Fibroblast of pulmonary artery (primary cell): ENCODE measurements around the gene CARD18.

Source experiments
- DNase-seq: peaks from one replicate; pipeline ENCODE4 v3.0.0-alpha.2; 2010; ENCODE audit warnings: low read depth
- H3K4me3 ChIP-seq: replicated peaks from 2 replicates; pipeline ENCODE4 v1.5.1; 2011; ENCODE audit warnings: low read depth, mild to moderate bottlenecking, control low read depth, low read length, moderate library complexity
- CTCF ChIP-seq: IDR thresholded peaks from 2 replicates; pipeline ENCODE4 v1.5.1; 2011; ENCODE audit warnings: mild to moderate bottlenecking, control low read depth, low read length, inconsistent platforms; ENCODE audit errors: missing control alignments

The CARD18 gene

DNA sequence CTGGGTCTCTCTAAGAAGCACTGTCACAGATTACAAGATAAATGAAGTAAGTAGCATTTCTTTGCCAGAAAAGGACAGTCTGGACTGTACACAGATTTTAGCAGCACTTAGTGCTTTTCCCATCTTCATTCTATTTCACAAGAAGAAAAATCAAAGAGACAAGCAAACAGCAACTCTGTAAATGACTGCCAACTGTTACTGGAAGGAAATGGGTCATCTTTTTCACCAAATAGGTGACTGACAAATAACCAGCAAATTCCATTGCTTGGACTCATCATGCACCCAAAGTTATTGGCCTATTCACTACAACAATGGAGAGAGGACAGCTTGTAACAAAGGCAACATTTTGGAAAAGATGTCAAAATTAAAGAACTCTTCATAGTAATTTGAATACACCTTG is 28.9 kb upstream of the CARD18 start:
- DNase-seq: peak; percentile 56
- TF ChIP-seq CTCF: no peak
- no peak overlapping the region for H3K4me3 ChIP-seq

- no peak overlapping the region for H3K4me3 ChIP-seq
- DNase-seq: no peak
- TF ChIP-seq CTCF: no peak
Measured at GRCh38 chr11:105167244-105167643, 27.7 kb upstream of the CARD18 start.

- no peak overlapping the region for H3K4me3 ChIP-seq
- DNase-seq: no peak
- no peak for TF ChIP-seq CTCF
Measured at GRCh38 chr11:105164208-105164607, 24.6 kb upstream of the CARD18 start.

DNA sequence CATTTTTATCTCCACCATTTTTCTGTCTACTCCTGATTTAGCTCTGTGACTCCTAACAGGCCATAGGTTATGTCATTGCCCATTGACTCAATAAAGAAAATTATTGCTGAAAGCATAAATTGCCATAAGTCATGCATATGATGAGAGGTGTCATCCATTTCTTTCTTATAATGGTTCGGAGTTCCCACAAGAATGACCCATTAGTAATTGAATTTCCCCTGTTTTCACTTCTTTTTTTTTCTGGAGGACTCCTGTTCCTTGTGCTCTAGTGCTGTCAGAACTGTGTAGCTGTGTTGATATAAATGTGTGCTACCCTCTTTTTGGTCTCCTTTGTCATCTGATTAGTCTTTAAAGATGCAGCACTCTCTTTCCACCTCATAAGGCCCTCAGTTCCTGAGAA is 22.9 kb upstream of the CARD18 start:
- DNase-seq: no peak
- H3K4me3 ChIP-seq: no peak overlapping the region
- no peak for TF ChIP-seq CTCF

GRCh38 chr11:105158436-105158835 is 18.9 kb upstream of the CARD18 start:
- no peak for TF ChIP-seq CTCF
- DNase-seq: no peak

DNA sequence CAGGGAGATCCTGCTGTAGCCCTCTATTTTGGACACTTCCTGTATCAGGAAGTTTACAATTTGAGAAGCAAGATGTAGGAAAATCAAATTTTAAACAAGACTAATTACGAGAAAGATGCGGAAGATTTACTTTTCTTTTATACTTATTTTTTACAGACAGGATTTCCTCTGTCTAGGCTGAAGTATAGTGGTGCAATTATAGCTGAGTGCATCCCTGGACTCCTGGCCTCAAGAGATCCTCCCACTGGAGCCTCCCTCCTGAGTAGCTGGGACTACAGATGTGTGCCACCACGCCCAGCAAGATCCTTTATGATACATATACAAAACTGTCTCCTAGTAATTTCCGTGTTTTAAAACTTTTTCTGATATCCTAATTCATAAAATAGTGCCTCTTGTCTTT is 17.2 kb upstream of the CARD18 start:
- H3K4me3 ChIP-seq: no peak overlapping the region
- no peak for TF ChIP-seq CTCF
- no peak for DNase-seq

More at GRCh38 chr11:105158436-105158835, 18.9 kb upstream of the CARD18 start:
- H3K4me3 ChIP-seq: no peak overlapping the region

GRCh38 chr11:105156231-105156630 is 16.7 kb upstream of the CARD18 start:
- TF ChIP-seq CTCF: no peak
- no peak overlapping the region for H3K4me3 ChIP-seq
- DNase-seq: no peak
